IMR-90 (cell line): ENCODE results near the gene NPNT. TPM values are rescaled to one million over a fixed set of nuclear protein-coding genes. Genes with fewer than 3 reads are reported as not detected.

Experiments used
- ATAC-seq: fragments of 200-7000 bp; cut with Tn5 transposase; 2 replicates; pipeline ENCODE4 v1.9.1; 2020; ENCODE audit warnings: low read depth, mild to moderate bottlenecking, moderate library complexity
- BruUV-seq: library from RNA; stranded (reverse); fragments of 400-500 nt; replicated peaks from 2 replicates; lab custom pipeline; 2021; lab: Mats Ljungman, UMichigan
- CTCF ChIA-PET: fragments of 300-600 bp; formaldehyde crosslinking; extraction: SDS; loops from one replicate; lab custom pipeline; 2021; ENCODE audit warnings: antibody characterized with exemption; lab: Yijun Ruan, JAX
- POLR2A ChIA-PET: fragments of 300-600 bp; sonication (Branson Sonifier 250); formaldehyde crosslinking; loops from one replicate; lab custom pipeline; 2022; ENCODE audit warnings: antibody characterized with exemption; ENCODE audit not compliant: unreplicated experiment; lab: Charles Lee
- DNase-seq: peaks from one replicate; pipeline ENCODE4 v3.0.0; 2013
- H2AFZ ChIP-seq: replicated peaks from 2 replicates; pipeline ENCODE3; 2013; ENCODE audit warnings: low read length, mild to moderate bottlenecking; ENCODE audit not compliant: poor library complexity
- H2AK5ac ChIP-seq: 2 replicates; pipeline ENCODE4 v1.6.1; 2013; ENCODE audit warnings: low read depth, low read length, inconsistent platforms
- H2AK9ac ChIP-seq: replicated peaks from 2 replicates; pipeline ENCODE3; 2013; ENCODE audit warnings: mild to moderate bottlenecking, low read depth, low read length, moderate library complexity; ENCODE audit not compliant: poor library complexity
- H2BK120ac ChIP-seq: 2 replicates; pipeline ENCODE4 v1.6.1; 2013; ENCODE audit warnings: low read depth, low read length, inconsistent platforms
- H2BK15ac ChIP-seq: 3 replicates; pipeline ENCODE4 v1.6.1; 2013; ENCODE audit warnings: low read depth, low read length, inconsistent platforms
- H2BK20ac ChIP-seq: 2 replicates; pipeline ENCODE4 v1.6.1; 2013; ENCODE audit warnings: low read depth, mild to moderate bottlenecking, inconsistent platforms, low read length, moderate library complexity
- H2BK5ac ChIP-seq: 2 replicates; pipeline ENCODE4 v1.6.1; 2013; ENCODE audit warnings: mild to moderate bottlenecking, low read depth, low read length, inconsistent platforms; ENCODE audit not compliant: poor library complexity, severe bottlenecking
- H3K14ac ChIP-seq: replicated peaks from 2 replicates; pipeline ENCODE4 v1.6.1; 2013; ENCODE audit warnings: low read depth, low read length, inconsistent platforms
- H3K18ac ChIP-seq: 2 replicates; pipeline ENCODE4 v1.6.1; 2013; ENCODE audit warnings: low read depth, low read length, control low read depth
- H3K23ac ChIP-seq: 2 replicates; pipeline ENCODE4 v1.6.1; 2013; ENCODE audit warnings: low read depth, low read length, inconsistent platforms
- H3K27ac ChIP-seq: 2 replicates; pipeline ENCODE4 v1.5.1; 2013; ENCODE audit warnings: mild to moderate bottlenecking, control low read depth, low read length; ENCODE audit not compliant: insufficient read depth
- H3K27me3 ChIP-seq: 2 replicates; pipeline ENCODE4 v1.6.1; 2013; ENCODE audit warnings: low read length; ENCODE audit not compliant: control insufficient read depth, insufficient read depth
- H3K36me3 ChIP-seq: 2 replicates; pipeline ENCODE4 v1.6.1; 2013; ENCODE audit warnings: low read length, mixed read lengths; ENCODE audit not compliant: control insufficient read depth, insufficient read depth
- H3K4ac ChIP-seq: 2 replicates; pipeline ENCODE4 v1.6.1; 2013; ENCODE audit warnings: low read depth, low read length, inconsistent platforms
- H3K4me1 ChIP-seq: 2 replicates; pipeline ENCODE4 v1.6.1; 2013; ENCODE audit warnings: low read length, mixed read lengths; ENCODE audit not compliant: control insufficient read depth, insufficient read depth
- H3K4me2 ChIP-seq: 2 replicates; pipeline ENCODE4 v1.6.1; 2013; ENCODE audit warnings: low read depth, mild to moderate bottlenecking, control low read depth, low read length, moderate library complexity
- H3K4me3 ChIP-seq: 2 replicates; pipeline ENCODE4 v1.5.1; 2013; ENCODE audit warnings: low read depth, mild to moderate bottlenecking, control low read depth, low read length, moderate library complexity; ENCODE audit not compliant: insufficient read depth
- H3K56ac ChIP-seq: 2 replicates; pipeline ENCODE4 v1.6.1; 2013; ENCODE audit warnings: low read length, inconsistent platforms; ENCODE audit not compliant: insufficient read depth; ENCODE audit errors: extremely low read depth
- H3K79me1 ChIP-seq, 2 experiments: 2 replicates each; pipeline ENCODE4 v1.6.1; 2013; ENCODE audit warnings: low read length in 2 of 2, inconsistent platforms in 1 of 2, low read depth in 1 of 2
- H3K9ac ChIP-seq: 2 replicates; pipeline ENCODE4 v1.6.1; 2013; ENCODE audit warnings: low read depth, low read length, control low read depth
- H3K9me1 ChIP-seq: 2 replicates; pipeline ENCODE4 v1.6.1; 2013; ENCODE audit warnings: low read length, inconsistent platforms; ENCODE audit not compliant: insufficient read depth
- H3K9me3 ChIP-seq: 2 replicates; pipeline ENCODE4 v1.6.1; 2013; ENCODE audit warnings: low read length; ENCODE audit not compliant: control insufficient read depth, insufficient read depth
- H4K20me1 ChIP-seq: 2 replicates; pipeline ENCODE4 v1.6.1; 2013; ENCODE audit warnings: low read length, inconsistent platforms; ENCODE audit not compliant: insufficient read depth
- H4K5ac ChIP-seq: 2 replicates; pipeline ENCODE4 v1.6.1; 2013; ENCODE audit warnings: mild to moderate bottlenecking, low read depth, low read length, control low read depth
- H4K8ac ChIP-seq, 2 experiments: 2 replicates each; pipeline ENCODE4 v1.6.1; 2013; ENCODE audit warnings: low read depth in 2 of 2, low read length in 2 of 2, control low read depth in 1 of 2, inconsistent platforms in 1 of 2
- H4K91ac ChIP-seq: 2 replicates; pipeline ENCODE4 v1.6.1; 2013; ENCODE audit warnings: low read depth, low read length, inconsistent platforms; ENCODE audit not compliant: insufficient read depth
- BHLHE40 ChIP-seq: fragments of 150-350 bp; IDR thresholded peaks from 2 replicates; pipeline ENCODE4 v1.6.1; 2016; ENCODE audit warnings: mild to moderate bottlenecking, low read depth, low read length
- NFE2L2 ChIP-seq: fragments of 150-350 bp; IDR thresholded peaks from 2 replicates; pipeline ENCODE4 v1.6.1; 2016; ENCODE audit warnings: low read depth, mild to moderate bottlenecking, low read length
- WGBS, 2 experiments: methylation state at CpG; one replicate each; pipeline versions ENCODE4 v1.1.5 to v1.1.7; 2013; ENCODE audit warnings: missing lambda C conversion rate in 2 of 2; ENCODE audit not compliant: insufficient read length in 1 of 2; ENCODE audit errors: extremely low coverage in 2 of 2; 5-methylcytosine and 5-hydroxymethylcytosine counted together
- dilution Hi-C: fragments of 300-500 bp; cut with HindIII; formaldehyde crosslinking; loops from one replicate; pipeline ENCODE4 v1.14.3; 2018; ENCODE audit warnings: low sequenced_read_pairs; ENCODE audit not compliant: unreplicated experiment
- in situ Hi-C: fragments of 300-500 bp; cut with MboI; formaldehyde crosslinking; loops from 3 replicates; pipeline ENCODE4 v1.14.3; 2019; ENCODE audit warnings: low sequenced_read_pairs, inconsistent platforms, mixed read lengths
- intact Hi-C: fragments of 100-400 bp; cut with micrococcal nuclease; formaldehyde crosslinking; loops from 2 replicates; pipeline ENCODE4 v1.10.0; 2022
- polyA plus RNA-seq, 3 experiments: library from polyadenylated mRNA; depleted of rRNA; stranded (reverse); fragments of >200 nt; gene quantifications; 2 replicates each; pipeline ENCODE4 v1.2.3, GENCODE V29; 2012; ENCODE audit warnings: low replicate concordance in 1 of 3
- total RNA-seq: library from RNA; depleted of rRNA; stranded (reverse); fragments of >200 nt; gene quantifications from 2 replicates; pipeline ENCODE4 v1.2.3, GENCODE V29; 2012
- TF ChIP-seq, protein P1 (sequence below): conservative IDR thresholded peaks from 2 replicates; pipeline ENCODE4 v1.5.1; 2012; ENCODE audit warnings: mild to moderate bottlenecking, low read depth, low read length, improper control_type of control experiment

Gene NPNT
- total and polyA plus RNA-seq, 2 of the 4 experiments (the other 2 are of a cell fraction): not detected

GRCh38 chr4:105972946-105973621, 77.8 kb downstream of the NPNT start:
- Histone ChIP-seq H2BK5ac (no peak overlapping the region), H4K5ac (no peak overlapping the region), H3K36me3 (no peaks in the 10 kb centered on the region), H3K9me3 (no peaks in the 10 kb centered on the region), H2BK120ac (no peak overlapping the region), H3K18ac (no peak overlapping the region), H2BK20ac (no peak overlapping the region), H3K27me3 (peaks cover 7% of the 10 kb centered on the region; the same call in 1 of the 2 replicates), H4K20me1 (no peaks in the 10 kb centered on the region), H4K8ac (no peak overlapping the region), H3K9me1 (no peaks in the 10 kb centered on the region), H3K4me1 (no peaks in the 10 kb centered on the region), H3K4me3 (no peak overlapping the region), H3K56ac (no peak overlapping the region), H3K4ac (no peak overlapping the region), H2AFZ (no peak overlapping the region), H3K4me2 (no peak overlapping the region), H2BK15ac (no peak overlapping the region), H3K27ac (no peak overlapping the region), H3K14ac (no peak overlapping the region), H3K9ac (no peak overlapping the region), H2AK5ac (no peak overlapping the region), H3K23ac (no peak overlapping the region), H3K79me1 (no peaks in the 10 kb centered on the region), H2AK9ac (no peak overlapping the region), H4K91ac (no peak overlapping the region)
- dilution Hi-C loops: no loop called here
- POLR2A ChIA-PET: no interaction called here
- in situ Hi-C loops: no loop called here
- intact Hi-C loops: no loop called here
- CTCF ChIA-PET: no interaction called here
- WGBS, 2 experiments: 33% methylated on average over 1 of the region's 5 CpGs; no CpG with 5 or more reads in 1 of the 2 experiments
- BruUV-seq: no TSS peak
- DNase-seq (no peak), ATAC-seq (no peak)
- TF ChIP-seq NFE2L2: no peak
- no peak for TF ChIP-seq BHLHE40
- TF ChIP-seq, protein P1, sequence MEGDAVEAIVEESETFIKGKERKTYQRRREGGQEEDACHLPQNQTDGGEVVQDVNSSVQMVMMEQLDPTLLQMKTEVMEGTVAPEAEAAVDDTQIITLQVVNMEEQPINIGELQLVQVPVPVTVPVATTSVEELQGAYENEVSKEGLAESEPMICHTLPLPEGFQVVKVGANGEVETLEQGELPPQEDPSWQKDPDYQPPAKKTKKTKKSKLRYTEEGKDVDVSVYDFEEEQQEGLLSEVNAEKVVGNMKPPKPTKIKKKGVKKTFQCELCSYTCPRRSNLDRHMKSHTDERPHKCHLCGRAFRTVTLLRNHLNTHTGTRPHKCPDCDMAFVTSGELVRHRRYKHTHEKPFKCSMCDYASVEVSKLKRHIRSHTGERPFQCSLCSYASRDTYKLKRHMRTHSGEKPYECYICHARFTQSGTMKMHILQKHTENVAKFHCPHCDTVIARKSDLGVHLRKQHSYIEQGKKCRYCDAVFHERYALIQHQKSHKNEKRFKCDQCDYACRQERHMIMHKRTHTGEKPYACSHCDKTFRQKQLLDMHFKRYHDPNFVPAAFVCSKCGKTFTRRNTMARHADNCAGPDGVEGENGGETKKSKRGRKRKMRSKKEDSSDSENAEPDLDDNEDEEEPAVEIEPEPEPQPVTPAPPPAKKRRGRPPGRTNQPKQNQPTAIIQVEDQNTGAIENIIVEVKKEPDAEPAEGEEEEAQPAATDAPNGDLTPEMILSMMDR: no peak
